Calu3 (cell line): Measurements from ENCODE around the gene CDKN3. TPM values are rescaled to one million over a fixed set of nuclear protein-coding genes. Genes with fewer than 3 reads are reported as not detected.

Source experiments
- BruUV-seq: library from RNA; stranded (reverse); fragments of 400-500 nt; replicated peaks from 2 replicates; lab custom pipeline; 2021; lab: Mats Ljungman, UMichigan
- CTCF ChIA-PET: fragments of 300-600 bp; sonication (Branson Sonifier 250); formaldehyde crosslinking; loops from one replicate; lab custom pipeline; 2022; ENCODE audit warnings: antibody characterized with exemption; lab: Charles Lee
- DNase-seq: peaks from one replicate; pipeline ENCODE4 v3.0.0; 2022
- H3K27ac Mint-ChIP-seq: one replicate; pipeline ENCODE4 v1.8.0; 2022; ENCODE audit warnings: mixed read lengths; ENCODE audit not compliant: unreplicated experiment
- H3K27me3 Mint-ChIP-seq: one replicate; pipeline ENCODE4 v1.8.0; 2022; ENCODE audit warnings: mixed read lengths; ENCODE audit not compliant: unreplicated experiment
- H3K36me3 Mint-ChIP-seq: one replicate; pipeline ENCODE4 v1.8.0; 2022; ENCODE audit warnings: mild to moderate bottlenecking, moderate library complexity, mixed read lengths; ENCODE audit not compliant: insufficient read depth, unreplicated experiment
- H3K4me1 Mint-ChIP-seq: one replicate; pipeline ENCODE4 v1.8.0; 2022; ENCODE audit warnings: mild to moderate bottlenecking, low read depth, mixed read lengths; ENCODE audit not compliant: unreplicated experiment
- H3K4me3 Mint-ChIP-seq: one replicate; pipeline ENCODE4 v1.8.0; 2022; ENCODE audit warnings: mild to moderate bottlenecking, low read depth, moderate library complexity, mixed read lengths; ENCODE audit not compliant: unreplicated experiment
- H3K9me3 Mint-ChIP-seq: one replicate; pipeline ENCODE4 v1.8.0; 2022; ENCODE audit warnings: low read depth, mixed read lengths; ENCODE audit not compliant: unreplicated experiment
- intact Hi-C: fragments of 100-400 bp; cut with micrococcal nuclease; formaldehyde crosslinking; loops from one replicate; pipeline ENCODE4 v1.10.0; 2022; ENCODE audit not compliant: unreplicated experiment
- total RNA-seq: library from RNA; stranded (reverse); gene quantifications from 2 replicates; pipeline ENCODE4 v1.2.3, GENCODE V29; 2022
- TF ChIP-seq, protein P1 (sequence below): fragments of 200-600 bp; IDR thresholded peaks from one replicate; pipeline ENCODE4 v1.8.0; 2022; ENCODE audit warnings: antibody characterized with exemption; ENCODE audit not compliant: unreplicated experiment

Gene CDKN3
- total RNA-seq, 1 experiment from 2014 or later: 50.3 TPM

DNA sequence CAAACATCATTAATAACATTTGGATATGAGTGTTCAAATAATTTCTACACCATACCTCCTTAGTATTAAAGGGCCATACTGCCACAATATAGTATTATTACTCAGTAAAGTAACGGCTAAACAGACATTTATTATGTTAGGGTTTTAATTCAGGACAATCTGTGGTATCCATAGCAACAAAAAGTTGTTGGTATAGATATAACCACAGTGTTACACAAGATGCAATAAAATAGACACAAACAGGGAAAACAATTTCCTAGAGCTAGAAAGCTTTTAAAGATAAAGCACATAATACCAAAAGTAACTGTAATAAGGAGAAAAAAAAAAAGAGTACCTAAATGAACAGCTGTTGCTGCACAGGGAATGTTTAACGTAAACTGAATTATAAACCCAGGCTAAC, 28.3 kb downstream of the CDKN3 start:
- Mint-ChIP-seq H3K27me3 (no peaks in the 10 kb centered on the region), H3K4me1 (peaks cover 8% of the 10 kb centered on the region), H3K4me3 (no peak overlapping the region), H3K36me3 (peaks cover 19% of the 10 kb centered on the region), H3K27ac (no peak overlapping the region), H3K9me3 (no peaks in the 10 kb centered on the region)
- no TSS peak for BruUV-seq
- TF ChIP-seq, protein P1, sequence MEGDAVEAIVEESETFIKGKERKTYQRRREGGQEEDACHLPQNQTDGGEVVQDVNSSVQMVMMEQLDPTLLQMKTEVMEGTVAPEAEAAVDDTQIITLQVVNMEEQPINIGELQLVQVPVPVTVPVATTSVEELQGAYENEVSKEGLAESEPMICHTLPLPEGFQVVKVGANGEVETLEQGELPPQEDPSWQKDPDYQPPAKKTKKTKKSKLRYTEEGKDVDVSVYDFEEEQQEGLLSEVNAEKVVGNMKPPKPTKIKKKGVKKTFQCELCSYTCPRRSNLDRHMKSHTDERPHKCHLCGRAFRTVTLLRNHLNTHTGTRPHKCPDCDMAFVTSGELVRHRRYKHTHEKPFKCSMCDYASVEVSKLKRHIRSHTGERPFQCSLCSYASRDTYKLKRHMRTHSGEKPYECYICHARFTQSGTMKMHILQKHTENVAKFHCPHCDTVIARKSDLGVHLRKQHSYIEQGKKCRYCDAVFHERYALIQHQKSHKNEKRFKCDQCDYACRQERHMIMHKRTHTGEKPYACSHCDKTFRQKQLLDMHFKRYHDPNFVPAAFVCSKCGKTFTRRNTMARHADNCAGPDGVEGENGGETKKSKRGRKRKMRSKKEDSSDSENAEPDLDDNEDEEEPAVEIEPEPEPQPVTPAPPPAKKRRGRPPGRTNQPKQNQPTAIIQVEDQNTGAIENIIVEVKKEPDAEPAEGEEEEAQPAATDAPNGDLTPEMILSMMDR: no peak
- intact Hi-C loops: no loop called here
- DNase-seq: no peak
- CTCF ChIA-PET: no interaction called here

DNA sequence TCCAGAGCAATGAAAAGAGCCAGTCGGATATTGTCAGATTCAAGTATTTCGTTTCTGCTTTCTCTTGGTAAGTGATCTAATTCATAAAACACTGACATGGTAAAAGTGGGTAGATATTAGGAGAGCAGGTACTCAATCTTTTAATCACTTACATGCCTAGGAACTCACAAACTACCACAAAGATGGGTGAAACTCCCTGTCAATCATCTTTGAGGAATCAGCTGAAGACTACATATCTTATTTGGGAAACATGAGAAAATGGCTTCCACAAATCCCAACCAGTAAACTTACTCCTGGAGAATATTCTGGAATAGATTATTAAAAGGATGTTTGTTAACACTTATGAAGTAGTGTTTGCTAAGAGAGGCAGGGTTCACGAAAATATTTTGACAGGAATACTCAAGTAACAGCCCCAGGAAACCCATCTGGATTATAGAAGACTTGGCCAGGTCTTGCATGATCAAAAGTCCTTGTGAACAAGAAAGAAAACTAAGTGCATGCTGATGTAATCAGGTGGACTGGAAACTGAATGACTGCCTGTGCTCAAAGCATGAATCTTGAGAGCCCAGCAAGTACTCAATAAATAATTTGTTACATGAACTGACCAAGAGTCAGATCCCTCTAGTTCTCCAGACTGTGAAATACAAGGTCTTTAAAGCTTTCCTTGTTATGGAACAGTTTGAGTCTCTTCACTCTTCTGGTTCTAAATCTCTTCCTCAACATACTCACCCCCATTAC, 28.9 kb downstream of the CDKN3 start:
- TF ChIP-seq, protein P1: no peak
- Mint-ChIP-seq H3K27ac (no peak overlapping the region), H3K9me3 (no peaks in the 10 kb centered on the region), H3K4me3 (no peak overlapping the region), H3K36me3 (peaks cover 16% of the 10 kb centered on the region), H3K27me3 (no peaks in the 10 kb centered on the region), H3K4me1 (peaks cover 1% of the 10 kb centered on the region)
- no peak for DNase-seq
- intact Hi-C loops: no loop called here
- CTCF ChIA-PET: no interaction called here
- BruUV-seq: no TSS peak

DNA sequence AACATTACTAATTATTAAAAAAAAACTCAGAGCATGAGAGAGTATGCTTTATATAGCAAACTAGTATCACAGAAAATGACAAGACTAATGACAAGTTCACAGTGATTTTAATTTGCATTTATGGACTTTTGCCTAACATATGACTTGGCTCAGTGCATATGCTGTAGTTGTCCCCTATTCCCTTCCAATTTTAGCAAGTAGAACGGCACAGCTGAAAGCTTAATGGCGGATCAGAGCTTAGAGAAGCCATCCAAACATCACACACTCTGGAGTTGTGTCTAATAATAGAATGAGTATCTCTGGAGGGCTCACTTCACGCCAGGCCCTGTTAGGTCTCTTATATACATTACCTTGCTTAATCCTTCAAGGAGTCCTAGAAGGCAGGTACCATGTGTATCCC, 31.1 kb downstream of the CDKN3 start:
- H3K27me3 Mint-ChIP-seq: no peaks in the 10 kb centered on the region
- H3K27ac Mint-ChIP-seq: no peak overlapping the region
- H3K36me3 Mint-ChIP-seq: peaks cover 20% of the 10 kb centered on the region
- H3K4me3 Mint-ChIP-seq: no peak overlapping the region
- intact Hi-C loops: no loop called here
- no peaks in the 10 kb centered on the region for H3K4me1 Mint-ChIP-seq
- CTCF ChIA-PET: no interaction called here
- TF ChIP-seq, protein P1: no peak
- H3K9me3 Mint-ChIP-seq: no peaks in the 10 kb centered on the region
- no TSS peak for BruUV-seq
- DNase-seq: no peak

DNA sequence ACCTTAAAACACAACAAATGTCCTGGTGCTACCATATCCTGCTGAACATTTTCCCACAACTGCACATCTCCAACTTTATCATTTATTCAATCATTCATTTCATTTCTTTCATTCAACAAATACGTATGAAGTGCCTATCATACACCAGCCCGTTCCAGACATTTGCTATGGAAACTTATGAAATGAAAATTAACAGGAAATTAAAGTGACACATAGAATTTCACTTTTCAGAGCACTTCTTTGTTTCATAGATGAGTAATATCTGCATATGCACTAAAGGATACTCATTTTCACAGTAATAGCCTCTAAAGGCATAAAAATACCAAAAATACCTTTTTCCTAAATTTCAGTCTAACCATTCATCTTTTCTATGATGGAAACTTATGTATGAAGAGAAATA, 31.7 kb downstream of the CDKN3 start:
- peaks cover 20% of the 10 kb centered on the region for H3K36me3 Mint-ChIP-seq
- BruUV-seq: no TSS peak
- CTCF ChIA-PET: no interaction called here

More for the DNA sequence above, 31.7 kb downstream of the CDKN3 start:
- H3K4me3 Mint-ChIP-seq: no peak overlapping the region
- H3K27me3 Mint-ChIP-seq: no peaks in the 10 kb centered on the region
- no peak for DNase-seq
- no peak overlapping the region for H3K27ac Mint-ChIP-seq
- H3K4me1 Mint-ChIP-seq: no peaks in the 10 kb centered on the region
- intact Hi-C loops: no loop called here
- TF ChIP-seq, protein P1: no peak
- no peaks in the 10 kb centered on the region for H3K9me3 Mint-ChIP-seq
